8988T (cell line): Measurements from ENCODE around the gene NOBOX.
"Not testable (repeated sequence)": the region's sequence is repeated elsewhere in the genome, so short reads cannot be mapped to it uniquely, and the experiment has no call there.

Experiments
- DNase-seq: peaks from one replicate; pipeline ENCODE4 v3.0.0; 2011

The NOBOX gene

GRCh38 chr7:144403649-144404061, at the start of gene NOBOX:
TSS of gene NOBOX (minus strand) at chr7:144403693.
- no peak for DNase-seq

- no peak for DNase-seq
Measured at GRCh38 chr7:144452064-144452463, 48.6 kb upstream of the NOBOX start.

GRCh38 chr7:144445590-144445989, 42.1 kb upstream of the NOBOX start:
- no peak for DNase-seq

DNA sequence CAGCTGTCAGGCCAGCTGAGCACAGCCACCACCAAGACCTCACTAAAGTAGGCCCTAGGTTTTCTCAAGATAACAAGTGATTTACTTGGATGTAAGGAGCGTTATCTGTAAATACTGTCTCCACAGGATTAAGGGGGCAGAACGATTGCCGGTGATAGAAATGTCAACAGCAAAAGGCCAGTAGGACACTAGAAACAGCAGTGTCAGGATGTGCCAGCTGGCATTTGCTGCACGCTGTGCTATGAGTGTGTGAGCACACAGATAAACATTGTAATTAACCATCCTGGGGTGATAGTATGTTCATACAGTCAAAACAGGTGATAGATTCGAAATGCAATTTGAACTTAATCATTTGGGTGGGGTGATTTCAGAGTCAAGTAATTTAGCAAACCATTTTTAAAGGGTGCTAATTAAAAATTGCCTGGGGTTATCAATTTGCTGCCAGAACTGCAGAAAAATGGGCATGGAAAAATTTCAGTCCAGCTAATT, 36.3 kb upstream of the NOBOX start:
- DNase-seq = no peak

DNA sequence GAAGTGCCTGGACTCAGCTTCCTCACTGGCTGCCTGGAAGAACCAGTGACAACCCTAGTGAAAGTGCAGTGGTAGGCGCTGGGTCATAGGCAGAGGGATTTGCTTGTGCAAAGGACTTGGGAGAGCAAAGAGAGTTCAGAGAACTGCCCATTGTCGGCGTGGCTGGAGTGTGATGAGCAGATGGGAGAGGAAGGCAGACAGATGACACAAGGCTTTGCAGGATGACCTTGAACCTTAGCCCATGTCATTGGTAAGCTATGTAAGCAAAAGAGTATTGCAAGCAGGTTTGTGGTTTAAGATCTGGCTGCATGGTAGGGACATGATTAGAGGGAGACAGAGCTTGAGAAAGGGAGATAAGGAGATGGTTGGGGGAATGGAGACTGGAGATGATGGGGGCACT, 35.3 kb upstream of the NOBOX start:
- no peak for DNase-seq

DNA sequence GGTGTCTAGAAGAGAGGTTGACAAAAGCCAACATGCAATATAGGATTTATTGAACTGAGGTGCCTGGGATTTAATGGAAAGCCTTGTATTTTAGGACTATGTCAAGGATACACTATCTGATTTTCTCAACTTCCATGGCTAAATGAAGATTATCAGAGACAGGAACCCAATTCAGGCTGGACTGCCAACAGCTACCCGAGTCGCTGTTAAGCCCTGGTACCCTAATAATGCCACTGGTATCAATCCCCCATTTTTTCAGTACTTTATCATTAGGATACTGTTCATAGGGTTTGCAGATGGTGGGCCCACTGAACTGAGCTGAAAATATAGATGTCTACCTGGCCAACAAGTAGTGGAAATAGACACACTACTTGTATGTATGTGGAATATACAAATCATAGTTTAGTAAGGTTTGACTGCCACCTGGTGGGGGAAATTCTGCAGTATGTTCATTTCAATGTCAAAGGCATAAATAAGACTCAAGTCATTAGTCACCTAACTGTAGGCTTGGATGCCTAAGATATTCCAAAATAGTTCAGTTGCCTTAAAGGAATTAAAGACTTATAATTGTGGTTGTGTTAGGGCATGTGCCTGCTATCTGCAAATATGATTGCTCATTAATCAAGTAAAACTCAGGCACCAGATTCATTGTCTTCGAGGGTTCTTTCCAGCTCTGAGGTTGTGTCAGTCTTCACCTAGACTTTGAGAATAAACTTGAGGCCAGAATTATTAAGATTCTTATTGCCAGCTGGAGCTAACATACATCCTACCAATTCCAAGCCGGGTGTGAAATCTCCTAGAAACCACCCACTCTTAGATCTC, 34.1 kb upstream of the NOBOX start:
- no peak for DNase-seq

- no peak for DNase-seq
Measured at GRCh38 chr7:144436500-144436899, 33.0 kb upstream of the NOBOX start.

GRCh38 chr7:144428431-144428830, 24.9 kb upstream of the NOBOX start:
- no peak for DNase-seq

GRCh38 chr7:144427539-144427938, 24.0 kb upstream of the NOBOX start:
- not testable (repeated sequence) for DNase-seq

DNA sequence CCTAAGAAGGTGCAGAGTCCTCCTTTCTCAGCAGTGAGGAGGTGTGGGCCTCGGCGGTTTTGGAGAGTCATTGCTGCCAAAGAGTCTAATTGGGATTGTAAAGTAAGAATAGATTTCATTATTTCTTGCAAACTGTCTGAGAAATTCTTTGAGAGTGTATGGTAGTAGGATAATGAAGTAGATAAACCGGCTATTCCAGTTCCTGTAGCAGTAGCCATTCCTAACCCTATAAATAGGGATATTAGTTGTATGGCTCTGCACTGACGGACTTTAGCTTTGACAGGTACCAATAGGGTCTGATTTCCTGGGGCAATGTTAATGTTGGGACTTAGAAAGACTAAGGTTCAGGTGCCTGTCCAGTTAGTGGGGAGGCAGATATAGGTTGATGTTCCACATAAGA, 15.4 kb upstream of the NOBOX start:
- not testable (repeated sequence) for DNase-seq

- no peak for DNase-seq
Measured at GRCh38 chr7:144416341-144416740, 12.8 kb upstream of the NOBOX start.

DNA sequence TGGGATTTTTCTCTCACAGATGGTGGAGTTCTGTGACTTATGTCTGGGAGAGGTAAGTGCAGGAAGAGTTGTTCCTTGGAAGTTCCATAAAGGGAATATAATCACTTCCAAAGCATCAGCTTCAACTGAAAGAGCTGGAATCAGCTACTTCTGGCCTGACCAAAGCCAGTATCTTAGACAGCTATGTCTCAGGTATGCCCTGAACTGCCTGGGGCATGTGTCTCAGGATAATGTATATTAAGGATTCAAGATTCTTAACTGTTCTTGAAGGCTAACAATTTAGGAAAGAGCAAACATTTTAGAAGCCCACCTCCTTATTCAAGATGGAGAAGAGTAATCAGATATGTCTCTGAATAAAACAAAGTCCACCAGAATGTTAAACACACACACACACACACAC, 12.4 kb upstream of the NOBOX start:
- DNase-seq = no peak

DNA sequence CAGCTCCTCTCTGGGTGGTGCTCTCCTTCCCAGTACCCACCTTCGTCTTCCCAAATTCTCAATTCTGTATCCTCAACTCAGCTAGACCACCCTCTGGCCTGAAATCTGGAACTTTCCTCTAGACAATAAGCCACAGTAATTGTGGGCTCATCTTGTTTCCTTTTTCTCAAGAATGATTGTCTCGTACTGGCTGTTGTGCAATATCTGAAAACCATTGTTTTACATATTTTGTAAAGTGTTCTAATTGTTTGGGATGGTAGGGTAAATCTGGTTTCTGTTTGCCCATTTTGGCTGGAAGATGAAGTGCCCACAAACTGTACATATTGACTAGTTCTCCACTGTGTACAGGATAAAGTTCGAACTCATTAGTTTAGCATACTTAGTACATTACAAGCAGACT, 11.3 kb upstream of the NOBOX start:
- DNase-seq = no peak

- no peak for DNase-seq
Measured at GRCh38 chr7:144410441-144410840, 6.9 kb upstream of the NOBOX start.

GRCh38 chr7:144408121-144408520, 4.6 kb upstream of the NOBOX start:
- no peak for DNase-seq

GRCh38 chr7:144407266-144407931, 3.9 kb upstream of the NOBOX start:
- DNase-seq = no peak

- DNase-seq = no peak
Measured at GRCh38 chr7:144404946-144405345, 1.5 kb upstream of the NOBOX start.

DNA sequence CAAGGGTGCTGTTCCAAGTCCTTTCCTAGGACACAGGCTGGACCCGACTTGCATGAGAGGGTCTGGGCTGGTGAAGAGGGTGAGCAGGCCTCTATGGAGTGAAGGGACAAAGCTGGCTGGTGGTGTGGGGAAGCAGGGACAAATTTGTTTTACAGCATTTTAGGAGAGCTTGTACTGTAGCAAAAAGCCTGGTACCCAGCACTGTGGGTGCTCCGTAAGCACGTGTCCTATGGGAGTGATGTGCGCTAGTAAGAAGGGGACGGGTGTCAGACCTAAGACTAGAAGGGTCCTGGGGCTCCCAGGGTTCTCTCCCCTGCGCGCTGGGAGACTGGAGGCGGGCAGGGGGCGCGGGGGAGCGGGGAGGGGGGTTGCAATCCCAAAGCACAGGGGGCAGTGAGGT, 391 bp downstream of the NOBOX start:
- no peak for DNase-seq

- no peak for DNase-seq
Measured at GRCh38 chr7:144401490-144401889, 2.0 kb downstream of the NOBOX start.

DNA sequence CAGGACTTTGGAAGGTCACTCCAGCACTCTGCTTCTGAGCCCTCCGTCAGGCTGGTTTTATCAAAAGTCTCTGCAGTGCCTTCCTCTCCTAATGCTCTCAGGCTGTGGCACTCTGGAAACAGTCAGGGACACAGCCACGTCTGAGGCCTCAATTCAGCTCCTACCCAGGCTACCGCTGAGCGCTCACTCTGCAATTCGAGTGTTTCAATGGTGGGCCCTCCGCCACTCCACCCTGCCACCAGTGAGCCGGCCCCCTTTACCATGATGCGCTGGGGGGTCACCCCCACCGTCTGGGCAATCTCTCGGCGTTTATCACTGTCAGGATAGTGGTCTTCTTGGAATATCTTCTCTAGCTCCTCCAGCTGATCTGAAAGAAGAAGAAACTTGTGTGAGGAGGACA, 3.5 kb downstream of the NOBOX start:
- no peak for DNase-seq

DNA sequence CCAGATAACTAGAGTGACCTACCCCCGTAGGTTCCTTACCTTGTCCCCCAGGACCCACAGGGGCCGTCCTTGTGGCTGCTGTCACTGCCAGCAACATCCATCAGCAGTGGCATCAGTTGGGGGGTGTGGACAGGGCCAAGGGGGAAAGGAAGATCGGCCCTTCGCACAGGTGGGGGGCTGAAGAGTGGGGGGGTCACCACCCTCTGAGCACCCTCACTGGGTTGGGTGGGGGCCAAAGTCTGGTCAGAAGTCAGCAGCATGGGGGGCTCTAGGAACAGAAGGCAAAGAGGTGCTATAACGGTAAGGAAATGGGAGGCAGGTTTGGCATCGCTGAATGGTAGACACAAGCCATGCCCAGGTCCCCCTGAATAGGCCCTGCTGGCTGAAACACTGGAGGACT, 4.6 kb downstream of the NOBOX start:
- DNase-seq = no peak

DNA sequence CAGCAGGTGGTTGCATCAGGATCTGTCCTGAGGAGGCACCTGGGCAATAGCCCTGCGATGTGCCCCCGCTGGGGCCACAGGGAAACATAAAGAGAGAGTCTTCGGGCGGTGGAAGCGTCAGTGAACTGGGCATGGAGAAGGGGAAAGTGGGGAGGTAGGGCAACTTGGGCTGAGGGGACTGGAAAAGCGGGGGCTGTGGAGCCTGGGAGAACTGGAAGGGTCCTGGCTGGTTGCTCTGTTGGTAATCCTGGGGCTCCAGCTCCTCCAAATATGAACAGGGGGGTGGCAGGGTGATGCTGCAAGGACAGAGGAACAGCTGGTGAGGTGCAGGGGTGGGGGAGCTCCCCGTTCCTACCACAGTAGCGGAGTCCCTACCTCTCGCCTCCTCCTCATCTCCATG, 5.2 kb downstream of the NOBOX start:
- no peak for DNase-seq

DNA sequence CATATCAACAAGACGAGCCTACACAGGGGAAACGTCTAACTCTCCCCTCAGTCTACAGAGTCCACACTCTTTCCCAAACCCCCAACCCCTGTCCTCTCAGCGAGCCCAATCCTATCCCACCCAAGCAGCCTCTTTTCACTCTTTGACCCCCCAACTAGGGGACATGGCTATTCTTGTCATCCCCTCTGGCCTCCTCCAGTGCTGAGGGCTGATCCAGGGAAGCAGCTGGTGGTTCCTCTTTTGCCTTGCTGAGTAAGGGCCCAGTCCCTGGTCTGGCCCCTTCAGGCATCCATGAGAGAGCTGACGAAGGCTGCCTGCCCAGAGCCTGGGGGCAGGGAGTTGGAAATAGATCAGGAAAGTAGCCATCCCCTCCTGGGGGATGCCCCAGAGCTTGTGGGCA, 6.4 kb downstream of the NOBOX start:
- no peak for DNase-seq

- no peak for DNase-seq
Measured at GRCh38 chr7:144391823-144392255, 11.7 kb downstream of the NOBOX start.
